CD8-positive, alpha-beta memory T cell (primary cell): ENCODE results near the gene SOX5. TPM values are rescaled to one million over a fixed set of nuclear protein-coding genes. Genes with fewer than 3 reads are reported as not detected.

ENCODE experiments used
- CTCF ChIA-PET: fragments of 350-600 bp; sonication (Branson Sonifier 250); formaldehyde crosslinking; loops from one replicate; lab custom pipeline; 2021; ENCODE audit warnings: antibody characterized with exemption; lab: Charles Lee
- POLR2A ChIA-PET: fragments of 350-600 bp; sonication (Branson Sonifier 250); formaldehyde crosslinking; loops from one replicate; lab custom pipeline; 2021; ENCODE audit warnings: antibody characterized with exemption; lab: Charles Lee
- DNase-seq, 5 donors: peaks; one replicate each; pipeline versions ENCODE4 v3.0.0 to v3.0.0-alpha.2; 2020 to 2022; ENCODE audit warnings: mixed read lengths in 1 of 5
- H3K27ac ChIP-seq: one replicate; pipeline ENCODE4 v1.7.0; 2013; ENCODE audit warnings: low read depth, mild to moderate bottlenecking, low read length, moderate library complexity
- H3K27me3 ChIP-seq: 2 replicates; pipeline ENCODE4 v1.7.0; 2013; ENCODE audit warnings: low read length, mild to moderate bottlenecking; ENCODE audit not compliant: insufficient read depth, poor library complexity, severe bottlenecking
- H3K36me3 ChIP-seq: 2 replicates; pipeline ENCODE4 v1.7.0; 2013; ENCODE audit warnings: mild to moderate bottlenecking, low read length, moderate library complexity; ENCODE audit not compliant: insufficient read depth
- H3K4me1 ChIP-seq: 2 replicates; pipeline ENCODE4 v1.7.0; 2013; ENCODE audit warnings: mild to moderate bottlenecking, low read length, moderate library complexity; ENCODE audit not compliant: insufficient read depth
- H3K4me3 ChIP-seq: 2 replicates; pipeline ENCODE4 v1.7.0; 2013; ENCODE audit warnings: mild to moderate bottlenecking, low read length
- H3K9me3 ChIP-seq: 2 replicates; pipeline ENCODE4 v1.7.0; 2013; ENCODE audit warnings: mild to moderate bottlenecking, low read length
- H3K27ac Mint-ChIP-seq, 8 donors: one replicate each; pipeline ENCODE4 v1.8.0; 2020 to 2021; ENCODE audit warnings: mixed read lengths in 8 of 8, mild to moderate bottlenecking in 6 of 8, inconsistent platforms in 3 of 8, moderate library complexity in 3 of 8
- H3K27me3 Mint-ChIP-seq, 2 donors: one replicate each; pipeline ENCODE4 v1.8.0; 2020 to 2021; ENCODE audit warnings: mixed read lengths in 2 of 2, mild to moderate bottlenecking in 1 of 2, moderate library complexity in 1 of 2
- H3K36me3 Mint-ChIP-seq, 3 donors: one replicate each; pipeline ENCODE4 v1.8.0; 2020 to 2021; ENCODE audit warnings: mixed read lengths in 3 of 3, inconsistent platforms in 1 of 3, mild to moderate bottlenecking in 1 of 3
- H3K4me1 Mint-ChIP-seq, 3 donors: one replicate each; pipeline ENCODE4 v1.8.0; 2020 to 2021; ENCODE audit warnings: mixed read lengths in 3 of 3, inconsistent platforms in 1 of 3, mild to moderate bottlenecking in 1 of 3
- H3K4me3 Mint-ChIP-seq, 7 donors: one replicate each; pipeline ENCODE4 v1.8.0; 2020 to 2021; ENCODE audit warnings: mixed read lengths in 7 of 7, mild to moderate bottlenecking in 6 of 7, moderate library complexity in 4 of 7, inconsistent platforms in 2 of 7
- H3K9me3 Mint-ChIP-seq, 5 donors: one replicate each; pipeline ENCODE4 v1.8.0; 2020 to 2022; ENCODE audit warnings: mixed read lengths in 5 of 5, mild to moderate bottlenecking in 3 of 5, moderate library complexity in 2 of 5, inconsistent platforms in 1 of 5
- polyA plus RNA-seq: library from polyadenylated mRNA; unstranded; fragments of 300-500 nt; fragmentation: Illumina TruSeq; gene quantifications from one replicate; pipeline ENCODE4 v1.2.3, GENCODE V29; 2021
- total RNA-seq, 2 experiments: library from RNA; stranded (reverse); gene quantifications; one replicate each; pipeline ENCODE4 v1.2.3, GENCODE V29; 2021

SOX5 gene
- total and polyA plus RNA-seq, 3 experiments from 2014 or later, result 0.13 to 0.18 TPM; not detected in 1

GRCh38 chr12:23576372-23576771, 373.1 kb downstream of the SOX5 start:
- Histone ChIP-seq H3K27me3 (no peaks in the 10 kb centered on the region), H3K36me3 (no peaks in the 10 kb centered on the region), H3K4me1 (no peaks in the 10 kb centered on the region), H3K27ac (no peak overlapping the region), H3K9me3 (no peaks in the 10 kb centered on the region), H3K4me3 (no peak overlapping the region)
- Mint-ChIP-seq H3K4me3 (no peak overlapping the region), H3K36me3 (no peaks in the 10 kb centered on the region), H3K9me3 (peaks cover 0 to 18% (median 5%) of the 10 kb centered on the region in 5 donors), H3K27me3 (no peaks in the 10 kb centered on the region), H3K4me1 (no peaks in the 10 kb centered on the region), H3K27ac (no peak overlapping the region)
- DNase-seq, result no peak
- POLR2A ChIA-PET, result no interaction called here
- CTCF ChIA-PET, result no interaction called here

- Mint-ChIP-seq H3K4me1 (no peaks in the 10 kb centered on the region), H3K9me3 (peaks cover 0 to 10% (median 5%) of the 10 kb centered on the region in 5 donors), H3K27me3 (no peaks in the 10 kb centered on the region), H3K36me3 (no peaks in the 10 kb centered on the region), H3K27ac (no peak overlapping the region), H3K4me3 (no peak overlapping the region)
- ChIA-PET POLR2A (no interaction called here), CTCF (no interaction called here)
- Histone ChIP-seq H3K27ac (no peak overlapping the region), H3K27me3 (no peaks in the 10 kb centered on the region), H3K4me1 (no peaks in the 10 kb centered on the region), H3K36me3 (no peaks in the 10 kb centered on the region), H3K4me3 (no peak overlapping the region), H3K9me3 (no peaks in the 10 kb centered on the region)
- no peak for DNase-seq
These were observed 380.1 kb downstream of the SOX5 start for GRCh38 chr12:23569356-23569755.

- Mint-ChIP-seq H3K27ac (no peak overlapping the region), H3K4me1 (no peaks in the 10 kb centered on the region), H3K27me3 (no peaks in the 10 kb centered on the region), H3K4me3 (no peak overlapping the region), H3K36me3 (no peaks in the 10 kb centered on the region), H3K9me3 (peaks cover 0 to 8% (median 3%) of the 10 kb centered on the region in 5 donors)
- ChIA-PET POLR2A (no interaction called here), CTCF (no interaction called here)
- Histone ChIP-seq H3K27me3 (no peaks in the 10 kb centered on the region), H3K9me3 (no peaks in the 10 kb centered on the region), H3K4me3 (no peak overlapping the region), H3K4me1 (no peaks in the 10 kb centered on the region), H3K27ac (no peak overlapping the region), H3K36me3 (no peaks in the 10 kb centered on the region)
- DNase-seq, result no peak
These were observed 383.3 kb downstream of the SOX5 start for GRCh38 chr12:23566133-23566532.

DNA sequence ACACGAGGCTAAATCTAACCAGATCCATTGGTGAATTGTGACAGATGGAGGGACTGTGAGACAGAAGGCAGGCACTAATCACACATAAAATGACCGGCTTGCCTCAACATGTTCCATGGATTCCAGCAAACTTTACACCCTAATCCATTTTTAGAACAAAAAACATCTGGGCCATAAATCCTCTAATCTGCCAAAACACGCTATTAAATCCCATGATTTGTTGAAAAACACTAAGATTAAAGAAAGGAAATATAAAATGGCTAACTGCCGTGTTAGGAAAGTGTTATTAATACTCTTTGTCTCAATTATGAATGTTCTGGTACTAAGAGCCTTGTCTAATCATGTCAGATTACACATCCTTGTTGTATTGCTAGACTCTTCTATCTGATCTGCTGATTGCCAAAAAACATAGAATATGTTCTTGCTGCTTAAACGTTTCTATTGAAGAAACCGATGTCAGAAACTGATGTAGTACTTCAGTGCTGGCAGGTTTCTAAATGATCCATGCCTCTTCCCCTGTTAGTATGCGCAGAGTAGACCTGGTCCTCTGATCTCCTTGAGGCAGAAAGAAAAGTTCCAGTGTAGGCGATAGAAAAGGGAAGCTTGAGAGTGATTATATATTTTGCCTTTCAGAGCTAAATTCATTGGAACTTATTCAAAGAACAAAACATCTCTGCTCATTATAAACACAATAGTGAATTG, 384.9 kb downstream of the SOX5 start:
- H3K4me3 Mint-ChIP-seq, result no peak overlapping the region
- Histone ChIP-seq H3K36me3 (no peaks in the 10 kb centered on the region), H3K9me3 (no peaks in the 10 kb centered on the region), H3K4me3 (no peak overlapping the region), H3K27me3 (no peaks in the 10 kb centered on the region), H3K27ac (no peak overlapping the region), H3K4me1 (no peaks in the 10 kb centered on the region)
- H3K36me3 Mint-ChIP-seq, result no peaks in the 10 kb centered on the region
- H3K27ac Mint-ChIP-seq, result no peak overlapping the region
- H3K27me3 Mint-ChIP-seq, result no peaks in the 10 kb centered on the region
- POLR2A ChIA-PET, result no interaction called here
- no peak for DNase-seq
- CTCF ChIA-PET, result no interaction called here
- peaks cover 0 to 7% (median 3%) of the 10 kb centered on the region in 5 donors for H3K9me3 Mint-ChIP-seq
- no peaks in the 10 kb centered on the region for H3K4me1 Mint-ChIP-seq

- POLR2A ChIA-PET, result no interaction called here
- CTCF ChIA-PET, result interaction anchor here (0.5 kb wide), 1 partner anchor 353 kb away, joined by 3 read pairs; no protein-coding TSS in a partner anchor
- no peaks in the 10 kb centered on the region for H3K27me3 Mint-ChIP-seq
These were observed 387.8 kb downstream of the SOX5 start for GRCh38 chr12:23561364-23562345.

GRCh38 chr12:23560611-23561010, 388.9 kb downstream of the SOX5 start:
- H3K36me3 Mint-ChIP-seq, result no peaks in the 10 kb centered on the region
- no peak for DNase-seq
- no peaks in the 10 kb centered on the region for H3K4me1 Mint-ChIP-seq
- H3K4me3 Mint-ChIP-seq, result no peak overlapping the region
- H3K27me3 Mint-ChIP-seq, result no peaks in the 10 kb centered on the region
- Histone ChIP-seq H3K27ac (no peak overlapping the region), H3K36me3 (no peaks in the 10 kb centered on the region), H3K4me1 (no peaks in the 10 kb centered on the region), H3K4me3 (no peak overlapping the region), H3K9me3 (no peaks in the 10 kb centered on the region), H3K27me3 (no peaks in the 10 kb centered on the region)
- no peak overlapping the region for H3K27ac Mint-ChIP-seq
- ChIA-PET POLR2A (no interaction called here), CTCF (no interaction called here)
- H3K9me3 Mint-ChIP-seq, result peaks cover 0 to 7% (median 3%) of the 10 kb centered on the region in 5 donors

More at GRCh38 chr12:23561364-23562345, 387.8 kb downstream of the SOX5 start:
- Histone ChIP-seq H3K4me3 (no peak overlapping the region), H3K27me3 (no peaks in the 10 kb centered on the region), H3K4me1 (no peaks in the 10 kb centered on the region), H3K36me3 (no peaks in the 10 kb centered on the region), H3K27ac (no peak overlapping the region), H3K9me3 (no peaks in the 10 kb centered on the region)
- Mint-ChIP-seq H3K4me1 (no peaks in the 10 kb centered on the region), H3K27ac (no peak overlapping the region), H3K9me3 (peaks cover 0 to 7% (median 3%) of the 10 kb centered on the region in 5 donors), H3K4me3 (no peak overlapping the region), H3K36me3 (no peaks in the 10 kb centered on the region)
- DNase-seq, result no peak

DNA sequence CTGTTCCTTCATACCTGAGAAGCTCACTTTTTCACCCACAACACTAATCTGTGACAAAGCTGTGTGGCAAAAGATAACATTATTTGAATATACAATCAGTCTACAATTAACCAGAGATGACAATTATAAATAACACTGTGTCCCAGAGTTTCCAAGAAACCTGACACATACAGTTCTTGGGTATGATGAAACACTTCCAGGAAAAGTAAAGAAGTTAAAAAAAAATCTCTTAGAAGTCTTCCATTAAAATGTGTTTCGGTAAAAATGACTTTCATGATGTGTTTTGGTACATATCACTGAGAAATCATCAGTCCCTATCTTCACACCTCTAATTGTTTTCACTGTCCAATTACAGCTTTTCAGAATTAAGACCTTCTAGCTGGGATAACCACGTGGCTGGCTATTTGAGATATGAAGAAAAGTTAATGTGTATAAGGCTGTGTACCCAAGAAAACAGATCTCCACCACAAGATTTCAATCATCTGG, 390.2 kb downstream of the SOX5 start:
- Histone ChIP-seq H3K27ac (peak overlapping the region; percentile 17), H3K9me3 (no peaks in the 10 kb centered on the region), H3K4me1 (no peaks in the 10 kb centered on the region), H3K27me3 (no peaks in the 10 kb centered on the region), H3K36me3 (no peaks in the 10 kb centered on the region), H3K4me3 (no peak overlapping the region)
- DNase-seq, result no peak
- no peaks in the 10 kb centered on the region for H3K27me3 Mint-ChIP-seq
- peaks cover 0 to 6% (median 3%) of the 10 kb centered on the region in 5 donors for H3K9me3 Mint-ChIP-seq
- CTCF ChIA-PET, result no interaction called here
- H3K27ac Mint-ChIP-seq, result no peak overlapping the region
- no peaks in the 10 kb centered on the region for H3K4me1 Mint-ChIP-seq
- no peaks in the 10 kb centered on the region for H3K36me3 Mint-ChIP-seq
- POLR2A ChIA-PET, result no interaction called here
- no peak overlapping the region for H3K4me3 Mint-ChIP-seq

- no peaks in the 10 kb centered on the region for H3K27me3 ChIP-seq
- H3K36me3 ChIP-seq, result no peaks in the 10 kb centered on the region
- Mint-ChIP-seq H3K27me3 (no peaks in the 10 kb centered on the region), H3K9me3 (peaks cover 0 to 5% (median 3%) of the 10 kb centered on the region in 5 donors), H3K4me1 (no peaks in the 10 kb centered on the region), H3K4me3 (no peak overlapping the region), H3K27ac (no peak overlapping the region), H3K36me3 (no peaks in the 10 kb centered on the region)
- no peaks in the 10 kb centered on the region for H3K9me3 ChIP-seq
- ChIA-PET POLR2A (no interaction called here), CTCF (no interaction called here)
- no peak for DNase-seq
- H3K4me3 ChIP-seq, result no peak overlapping the region
- H3K27ac ChIP-seq, result no peak overlapping the region
- no peaks in the 10 kb centered on the region for H3K4me1 ChIP-seq
These were observed 392.8 kb downstream of the SOX5 start for GRCh38 chr12:23556661-23557060.
